Hematopoietic multipotent progenitor cell treated with erythropoietin and hydrocortisone succinate and interleukin-3 and kit ligand, for 6 days (in vitro differentiated cells): ENCODE data around the gene PPM1J.
A peak's percentile ranks its signal among the peaks of the same experiment; 100 is the strongest.
"Not testable (repeated sequence)": the region's sequence is repeated elsewhere in the genome, so short reads cannot be mapped to it uniquely, and the experiment has no call there.

Experiments
- DNase-seq: peaks from one replicate; pipeline ENCODE4 v3.0.0-alpha.2; 2015

Gene PPM1J, protein sequence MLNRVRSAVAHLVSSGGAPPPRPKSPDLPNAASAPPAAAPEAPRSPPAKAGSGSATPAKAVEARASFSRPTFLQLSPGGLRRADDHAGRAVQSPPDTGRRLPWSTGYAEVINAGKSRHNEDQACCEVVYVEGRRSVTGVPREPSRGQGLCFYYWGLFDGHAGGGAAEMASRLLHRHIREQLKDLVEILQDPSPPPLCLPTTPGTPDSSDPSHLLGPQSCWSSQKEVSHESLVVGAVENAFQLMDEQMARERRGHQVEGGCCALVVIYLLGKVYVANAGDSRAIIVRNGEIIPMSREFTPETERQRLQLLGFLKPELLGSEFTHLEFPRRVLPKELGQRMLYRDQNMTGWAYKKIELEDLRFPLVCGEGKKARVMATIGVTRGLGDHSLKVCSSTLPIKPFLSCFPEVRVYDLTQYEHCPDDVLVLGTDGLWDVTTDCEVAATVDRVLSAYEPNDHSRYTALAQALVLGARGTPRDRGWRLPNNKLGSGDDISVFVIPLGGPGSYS

DNA sequence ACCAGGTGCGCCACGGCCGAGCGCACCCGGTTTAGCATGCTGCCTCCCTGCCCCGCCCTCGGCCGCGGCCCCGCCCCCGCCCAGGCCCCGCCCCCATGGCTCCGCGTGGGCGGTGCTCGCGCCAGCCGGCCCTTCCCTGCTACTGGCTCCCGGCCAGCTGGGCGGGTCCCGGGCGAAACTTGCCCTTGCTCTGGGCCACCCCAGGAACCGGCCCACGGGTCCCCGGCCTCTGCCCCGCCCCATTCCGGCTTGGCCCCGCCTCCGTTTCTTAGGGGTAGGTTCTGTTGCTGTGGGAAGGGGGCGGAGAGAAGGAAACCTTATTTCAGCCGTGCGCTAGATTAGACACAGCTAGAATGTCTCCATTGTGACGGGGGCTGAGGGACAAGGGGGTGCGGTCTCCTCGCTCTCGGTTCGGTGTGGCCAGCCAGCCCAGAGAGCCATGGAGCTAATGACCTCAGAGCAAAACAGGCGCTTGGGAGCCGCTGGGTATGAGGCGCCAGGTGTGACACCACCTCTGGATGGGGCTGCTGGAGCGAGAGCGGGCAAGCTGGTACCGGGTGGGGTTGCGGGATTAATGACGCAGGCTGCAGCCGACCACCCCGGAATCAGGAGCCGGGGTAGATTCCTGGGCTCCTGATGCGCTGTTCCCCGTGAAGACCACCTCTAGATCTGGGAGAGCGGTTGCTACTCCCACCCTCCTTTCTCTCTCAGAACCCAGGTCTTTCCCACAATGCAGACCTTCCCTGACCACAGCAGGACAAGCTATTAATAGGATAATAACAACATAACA is at the start of gene PPM1J:
TSS of gene PPM1J (minus strand) at position 69 of the 790 bp plus-strand sequence. CDS start at position 38, 31 bp downstream.
- peak; percentile 97 for DNase-seq

GRCh38 chr1:112762541-112763500 is 47.7 kb upstream of the PPM1J start:
- DNase-seq = no peak

GRCh38 chr1:112761714-112762480 is 46.8 kb upstream of the PPM1J start:
- DNase-seq = no peak

DNA sequence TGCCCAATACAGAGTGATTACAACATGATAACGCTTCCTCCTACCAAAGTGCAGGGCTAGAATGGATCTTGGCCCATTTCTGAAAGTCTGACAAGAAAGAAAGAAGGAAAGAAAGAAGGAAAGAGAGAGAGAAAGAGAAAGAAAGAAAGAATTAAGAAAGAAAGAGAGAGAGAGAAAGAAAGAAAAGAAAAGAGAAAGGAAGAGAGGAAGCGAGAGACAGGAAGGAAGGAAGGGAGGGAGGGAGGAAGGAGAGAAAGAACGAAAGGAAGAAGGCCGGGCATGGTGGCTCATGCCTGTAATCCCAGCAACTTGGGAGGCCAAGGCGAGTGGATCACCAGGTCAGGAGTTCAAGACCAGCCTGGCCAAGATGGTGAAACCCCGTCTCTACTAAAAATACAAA is 44.1 kb upstream of the PPM1J start:
- DNase-seq = no peak

- DNase-seq = no peak
Observed at GRCh38 chr1:112754116-112754628, 39.0 kb upstream of the PPM1J start.

DNA sequence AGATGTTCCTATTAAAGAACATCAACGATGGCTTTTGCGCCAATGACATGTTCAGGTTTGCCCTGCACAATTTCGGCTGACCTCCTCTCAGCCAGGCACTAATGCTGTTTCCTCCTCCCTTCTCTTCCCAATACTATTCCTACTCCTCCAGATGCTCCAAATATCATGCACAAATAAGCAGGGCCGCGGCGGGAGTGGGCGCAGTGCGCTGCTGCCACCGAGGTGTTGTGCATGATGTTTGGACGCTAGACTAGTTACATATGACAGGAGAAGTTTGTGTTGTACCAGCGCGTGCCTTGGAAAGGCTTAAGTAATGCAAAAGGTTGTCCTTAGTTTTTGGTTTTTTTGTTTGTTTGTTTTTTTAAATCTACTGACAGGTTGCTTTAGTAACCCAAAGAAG is 33.3 kb upstream of the PPM1J start:
- DNase-seq = no peak

DNA sequence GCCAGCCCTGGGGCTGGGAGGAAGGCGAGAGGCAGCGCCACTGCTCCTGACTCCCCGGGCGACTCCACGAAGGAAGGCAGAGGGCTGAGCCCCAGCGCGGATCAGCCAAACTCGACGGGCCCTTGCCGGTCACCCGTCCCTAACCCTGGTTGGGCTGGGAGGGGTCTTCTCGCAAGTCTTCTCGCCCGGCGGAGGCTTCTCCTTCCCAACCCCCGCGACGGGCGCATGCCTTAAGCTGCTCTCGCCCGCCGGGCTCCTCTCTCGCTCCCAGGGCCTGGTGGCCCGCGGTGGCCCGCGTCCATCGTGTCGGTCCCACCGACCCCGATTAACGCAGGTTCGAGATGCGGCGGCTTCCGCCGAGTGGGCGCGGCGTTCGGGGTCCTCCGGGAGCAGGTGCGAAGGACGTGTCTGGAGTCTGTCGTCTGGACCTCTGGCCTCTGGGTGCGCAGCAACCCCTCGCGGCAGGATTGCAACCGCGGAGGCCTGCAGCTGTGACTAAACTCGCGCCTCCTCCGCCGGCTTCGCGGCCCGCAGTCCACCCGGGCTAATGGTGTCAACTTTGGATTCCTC is 29.0 kb upstream of the PPM1J start:
- DNase-seq = no peak

DNA sequence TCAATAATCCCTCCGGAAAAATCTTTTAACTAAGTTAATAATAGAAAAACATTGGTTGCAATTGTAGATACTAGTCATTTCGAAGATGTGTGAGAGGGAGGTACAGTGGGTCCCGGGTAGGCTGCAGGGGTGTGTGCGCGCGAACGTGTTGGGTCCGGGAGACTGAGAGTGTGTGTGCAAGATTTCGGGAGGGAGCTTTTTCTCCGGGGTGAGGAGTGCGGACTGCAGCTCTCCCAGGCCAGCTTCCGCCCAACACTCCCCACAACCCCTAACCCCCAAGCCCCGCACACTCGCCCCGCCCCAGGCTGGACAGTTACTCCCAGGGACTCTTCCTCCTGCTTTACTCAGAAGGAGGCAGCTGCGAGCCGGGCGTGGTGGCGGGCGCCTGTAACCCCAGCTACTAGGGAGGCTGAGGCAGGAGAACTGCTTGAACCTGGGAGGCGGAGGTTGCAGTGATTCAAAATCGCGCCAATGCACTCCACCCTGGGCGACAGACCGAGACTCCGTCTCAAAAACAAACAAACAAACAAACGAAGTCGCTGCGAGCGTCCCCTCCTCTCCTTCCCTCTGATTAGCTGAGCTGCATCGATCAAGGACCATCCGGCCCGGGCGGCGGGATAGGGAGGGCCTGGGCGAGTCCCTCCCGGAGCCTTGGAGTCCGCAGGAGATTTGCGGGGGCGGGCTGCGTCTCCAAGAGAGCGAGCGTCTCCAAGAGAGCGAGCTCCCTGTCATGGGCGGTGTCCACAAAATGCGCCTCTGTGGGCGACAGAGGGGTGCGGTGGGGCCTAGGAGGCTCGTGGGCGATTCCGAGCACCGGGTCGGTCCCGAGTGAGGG is 28.3 kb upstream of the PPM1J start:
- DNase-seq = no peak

- no peak for DNase-seq
Observed at GRCh38 chr1:112737573-112737972, 22.4 kb upstream of the PPM1J start.

DNA sequence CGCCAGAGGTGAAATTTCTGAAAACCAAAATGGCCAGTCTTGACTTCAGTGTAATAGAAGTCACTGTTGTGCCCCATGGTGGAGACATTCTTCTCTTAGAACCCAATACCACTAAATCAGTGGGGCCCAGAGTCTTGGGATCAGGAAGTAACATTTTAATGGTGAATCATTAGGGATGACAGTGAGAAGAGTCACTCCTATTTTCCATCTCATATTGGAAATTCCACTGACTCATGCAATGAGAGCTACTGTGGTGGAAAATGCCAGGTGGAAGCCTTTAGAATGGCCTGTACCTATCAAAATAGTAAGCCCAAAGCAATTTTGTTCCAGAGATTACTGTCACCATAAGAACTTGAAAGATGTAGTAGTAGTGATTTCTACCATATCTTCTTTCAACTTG is 20.6 kb upstream of the PPM1J start:
- no peak for DNase-seq

- no peak for DNase-seq
Observed at GRCh38 chr1:112731451-112731850, 16.3 kb upstream of the PPM1J start.

- DNase-seq = no peak
Observed at GRCh38 chr1:112729909-112730308, 14.8 kb upstream of the PPM1J start.

GRCh38 chr1:112729011-112729410 is 13.9 kb upstream of the PPM1J start:
- DNase-seq = not testable (repeated sequence)

GRCh38 chr1:112728306-112728971 is 13.3 kb upstream of the PPM1J start:
- DNase-seq = not testable (repeated sequence)

DNA sequence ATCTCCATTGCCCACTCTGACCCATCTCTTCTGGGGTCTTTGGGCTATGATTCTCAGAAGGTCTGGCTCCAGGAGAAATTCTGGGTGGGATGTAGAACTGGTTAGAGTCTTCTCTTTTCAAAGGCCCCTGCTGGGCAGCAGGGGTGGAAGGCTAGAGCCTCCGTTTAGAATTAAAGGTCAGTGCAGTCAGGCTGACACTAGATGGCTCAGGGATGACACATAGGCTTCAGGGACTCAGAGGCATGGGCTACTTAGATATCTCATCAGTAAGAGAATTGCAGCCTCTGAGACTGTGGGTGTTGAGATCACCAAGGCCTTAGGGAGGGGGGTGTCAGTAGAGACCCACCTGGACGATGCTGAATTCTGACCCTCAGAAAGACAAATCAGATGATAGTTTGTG is 12.6 kb upstream of the PPM1J start:
- no peak for DNase-seq

DNA sequence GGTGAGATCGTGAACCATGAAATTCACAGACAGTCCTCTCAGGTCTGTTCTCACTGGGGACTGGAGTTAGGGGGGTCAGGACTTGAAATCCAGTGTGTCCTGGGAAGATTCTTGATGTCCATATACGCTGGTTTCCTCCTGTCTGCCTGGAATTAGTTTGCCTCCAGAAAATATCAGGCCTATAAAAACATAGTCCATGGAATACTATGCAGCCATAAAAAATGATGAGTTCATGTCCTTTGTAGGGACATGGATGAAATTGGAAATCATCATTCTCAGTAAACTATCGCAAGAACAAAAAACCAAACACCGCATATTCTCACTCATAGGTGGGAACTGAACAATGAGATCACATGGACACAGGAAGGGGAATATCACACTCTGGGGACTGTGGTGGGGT is 9.1 kb upstream of the PPM1J start:
- DNase-seq = not testable (repeated sequence)

DNA sequence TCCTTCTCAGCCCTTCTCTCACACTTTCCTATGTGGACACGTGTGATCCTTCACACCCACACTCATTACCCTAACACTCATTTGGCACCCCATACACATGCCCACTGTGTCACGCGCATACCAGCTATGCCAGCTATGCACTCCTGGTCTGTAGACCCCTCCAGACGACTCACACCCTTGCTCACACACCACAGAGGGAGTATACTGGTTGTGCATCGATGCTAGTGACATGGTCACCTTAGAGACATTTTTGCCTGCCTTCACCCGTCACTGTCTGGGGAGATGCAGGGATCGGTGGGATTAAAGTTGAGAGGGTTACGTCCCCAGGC is 8.3 kb upstream of the PPM1J start:
- no peak for DNase-seq

- no peak for DNase-seq
Observed at GRCh38 chr1:112722601-112723510, 7.7 kb upstream of the PPM1J start.
